ENCODE measurements around the gene GRIPAP1. TPM values are rescaled to one million over a fixed set of nuclear protein-coding genes. Genes with fewer than 3 reads are reported as not detected.
"Not testable (repeated sequence)": the region's sequence is repeated elsewhere in the genome, so short reads cannot be mapped to it uniquely, and the experiment has no call there.

Gene GRIPAP1
- total and polyA plus RNA-seq, 5 donors, result 20.6 to 34.1 (median 26.6) TPM

DNA sequence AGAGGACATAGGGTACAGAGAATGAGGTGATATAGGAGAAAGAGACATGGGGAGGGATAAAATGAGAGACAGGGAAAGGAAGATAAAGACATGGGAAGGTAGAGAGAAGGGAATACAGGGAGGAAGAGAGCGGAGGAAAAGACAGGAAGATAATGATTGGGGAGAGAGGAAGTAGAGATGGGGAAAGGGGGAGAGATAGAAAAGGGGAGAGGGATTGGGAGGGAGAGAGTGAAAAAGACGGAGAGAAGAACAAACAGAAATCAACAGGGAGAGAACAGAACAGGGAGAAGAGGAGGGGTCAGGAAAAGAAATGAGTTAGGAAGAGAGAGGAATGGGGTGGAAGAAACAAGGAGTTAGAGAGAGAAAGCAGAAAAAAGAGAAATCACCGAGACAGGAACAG, 4.6 kb downstream of the GRIPAP1 start:
- intact Hi-C loops (cut with DNase I), result no loop called here
- DNase-seq, result no peak
- Histone ChIP-seq H3K27ac (ENCODE audit: low read length) (no peak overlapping the region), H3K27me3 (ENCODE audit: control insufficient read depth, insufficient read depth) (no peaks in the 10 kb centered on the region), H3K9me3 (ENCODE audit: control insufficient read depth, low read length) (no peaks in the 10 kb centered on the region), H3K4me1 (ENCODE audit: control insufficient read depth, insufficient read depth, low read length) (no peaks in the 10 kb centered on the region), H3K4me3 (ENCODE audit: low read length) (no peak overlapping the region)
- ATAC-seq, result no peak
- WGBS, result 89% methylated on average over 3 of the region's 3 CpGs

DNA sequence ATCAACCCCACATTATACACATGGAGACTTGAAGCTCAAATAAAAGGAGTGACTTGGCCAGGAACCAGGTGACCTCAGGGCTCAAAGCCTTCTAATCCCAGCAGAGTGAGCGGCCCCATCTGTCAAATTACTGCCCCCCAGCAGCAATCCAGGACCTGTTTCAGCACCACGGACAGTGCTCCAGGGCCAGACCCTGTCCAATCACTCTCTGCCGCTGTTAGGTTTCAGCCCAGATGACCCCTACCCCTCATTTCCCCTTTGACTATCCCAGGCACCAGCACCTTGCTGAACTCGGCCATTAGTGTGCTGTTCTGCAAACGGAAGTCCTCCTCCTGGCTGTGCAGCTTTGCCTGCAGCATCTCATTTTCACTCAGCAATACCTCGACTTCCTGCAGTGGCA, 5.1 kb downstream of the GRIPAP1 start:
- H3K27me3 ChIP-seq (ENCODE audit: control insufficient read depth, insufficient read depth), result no peaks in the 10 kb centered on the region
- H3K4me1 ChIP-seq (ENCODE audit: control insufficient read depth, insufficient read depth, low read length), result no peaks in the 10 kb centered on the region
- H3K27ac ChIP-seq (ENCODE audit: low read length), result no peak overlapping the region
- no peaks in the 10 kb centered on the region for H3K9me3 ChIP-seq (ENCODE audit: control insufficient read depth, low read length)
- intact Hi-C loops (cut with DNase I), result no loop called here
- WGBS, result 74% methylated on average over 6 of the region's 6 CpGs
- ATAC-seq (no peak), DNase-seq (no peak)
- H3K4me3 ChIP-seq (ENCODE audit: low read length), result no peak overlapping the region

DNA sequence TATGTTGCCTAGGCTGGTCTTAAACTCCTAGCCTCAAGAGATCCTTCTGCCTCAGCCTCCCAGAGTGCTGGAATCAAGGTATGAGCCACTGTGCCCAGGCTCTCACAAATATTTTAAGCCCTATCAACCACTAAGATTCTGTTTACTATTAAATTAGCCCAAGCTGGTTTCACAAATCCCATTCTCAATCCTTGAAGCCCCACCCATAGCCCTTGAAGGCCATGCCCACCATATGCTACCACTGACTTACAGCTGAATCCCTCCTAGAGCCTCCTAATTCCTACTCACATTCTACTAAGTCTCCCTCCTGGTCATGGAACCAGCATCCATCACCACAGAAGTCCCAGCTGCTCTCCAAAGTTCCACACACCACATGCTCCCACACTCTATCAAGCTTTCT, 9.7 kb downstream of the GRIPAP1 start:
- no peak overlapping the region for H3K4me3 ChIP-seq (ENCODE audit: low read length)
- H3K9me3 ChIP-seq (ENCODE audit: control insufficient read depth, low read length), result no peaks in the 10 kb centered on the region
- H3K27ac ChIP-seq (ENCODE audit: low read length), result no peak overlapping the region
- no peaks in the 10 kb centered on the region for H3K27me3 ChIP-seq (ENCODE audit: control insufficient read depth, insufficient read depth)
- no peak for DNase-seq
- no peak for ATAC-seq
- intact Hi-C loops (cut with DNase I), result no loop called here
- no peaks in the 10 kb centered on the region for H3K4me1 ChIP-seq (ENCODE audit: control insufficient read depth, insufficient read depth, low read length)

DNA sequence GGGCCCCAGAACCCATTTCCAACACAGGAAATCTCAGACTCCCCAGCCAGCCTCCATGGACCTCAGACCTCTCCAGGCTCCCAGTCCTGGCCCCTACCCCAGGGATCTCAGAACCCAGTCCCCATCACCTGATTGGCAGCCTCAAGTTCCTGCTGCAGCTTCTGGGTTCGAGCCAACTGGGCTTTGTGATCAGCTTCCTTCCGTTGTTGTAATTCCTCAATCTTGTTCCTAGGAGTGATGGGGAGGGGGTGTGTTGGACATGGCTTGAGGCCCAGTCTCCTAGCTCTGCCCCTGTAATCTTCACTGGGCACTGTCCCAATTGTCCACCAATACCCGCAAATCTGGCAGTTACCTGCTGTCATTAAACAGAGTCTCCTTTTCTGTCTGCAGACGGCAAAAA, 12.6 kb downstream of the GRIPAP1 start:
- 61% methylated on average over 4 of the region's 4 CpGs for WGBS
- intact Hi-C loops (cut with DNase I), result no loop called here
- DNase-seq, result peak in 2 of 3 donors; percentile 29 to 53
- Histone ChIP-seq H3K27me3 (ENCODE audit: control insufficient read depth, insufficient read depth) (no peaks in the 10 kb centered on the region), H3K4me3 (ENCODE audit: low read length) (no peak overlapping the region), H3K27ac (ENCODE audit: low read length) (no peak overlapping the region), H3K4me1 (ENCODE audit: control insufficient read depth, insufficient read depth, low read length) (no peaks in the 10 kb centered on the region), H3K9me3 (ENCODE audit: control insufficient read depth, low read length) (no peaks in the 10 kb centered on the region)
- ATAC-seq, result peak; percentile 47 to 73

DNA sequence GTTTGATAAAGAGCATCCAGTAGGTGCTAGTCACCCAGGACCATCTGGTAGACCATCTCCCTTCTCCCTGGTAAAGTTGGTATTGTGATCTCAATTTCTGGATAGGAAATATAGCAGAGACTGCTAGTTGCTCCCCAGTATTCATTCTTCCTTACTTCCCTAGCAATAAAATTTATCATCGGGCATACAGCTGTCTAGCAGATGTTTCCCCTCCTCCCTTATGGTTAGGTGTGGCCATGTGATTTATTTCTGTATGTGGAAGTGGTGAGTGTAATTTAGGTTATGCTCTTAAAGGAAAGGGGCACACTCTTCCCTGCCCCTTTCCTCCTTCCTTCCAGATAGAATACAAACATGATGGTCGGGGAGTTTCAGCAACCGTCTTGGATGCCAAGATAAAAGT, 18.2 kb downstream of the GRIPAP1 start:
- WGBS, result 82% methylated on average over 3 of the region's 3 CpGs
- Histone ChIP-seq H3K27ac (ENCODE audit: low read length) (no peak overlapping the region), H3K4me3 (ENCODE audit: low read length) (no peak overlapping the region), H3K9me3 (ENCODE audit: control insufficient read depth, low read length) (no peaks in the 10 kb centered on the region), H3K27me3 (ENCODE audit: control insufficient read depth, insufficient read depth) (no peaks in the 10 kb centered on the region), H3K4me1 (ENCODE audit: control insufficient read depth, insufficient read depth, low read length) (no peaks in the 10 kb centered on the region)
- ATAC-seq (no peak), DNase-seq (no peak)
- intact Hi-C loops (cut with DNase I), result no loop called here

DNA sequence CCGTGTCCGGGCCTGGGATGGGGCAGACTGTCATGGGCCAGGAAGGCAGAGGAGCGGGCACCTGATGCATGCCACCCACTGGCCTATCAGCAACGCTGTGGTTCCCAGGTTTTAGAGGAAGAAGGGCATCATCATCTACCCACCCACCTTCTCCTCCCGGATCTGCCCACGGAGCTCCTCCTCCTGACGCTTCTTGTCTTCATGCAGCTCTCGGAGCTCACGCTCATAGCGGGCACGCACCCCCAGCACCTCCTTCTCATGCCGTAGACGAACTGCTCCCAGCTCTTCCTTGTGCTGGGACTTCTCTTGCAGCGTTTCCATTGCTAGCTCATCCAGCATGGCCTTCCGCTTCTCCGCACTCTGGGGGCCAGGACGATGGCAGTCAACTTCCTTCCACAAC, 19.0 kb downstream of the GRIPAP1 start:
- H3K27me3 ChIP-seq (ENCODE audit: control insufficient read depth, insufficient read depth), result no peaks in the 10 kb centered on the region
- no peaks in the 10 kb centered on the region for H3K9me3 ChIP-seq (ENCODE audit: control insufficient read depth, low read length)
- no peak for DNase-seq
- no peak overlapping the region for H3K27ac ChIP-seq (ENCODE audit: low read length)
- H3K4me3 ChIP-seq (ENCODE audit: low read length), result no peak overlapping the region
- 89% methylated on average over 17 of the region's 17 CpGs for WGBS
- ATAC-seq, result no peak
- no peaks in the 10 kb centered on the region for H3K4me1 ChIP-seq (ENCODE audit: control insufficient read depth, insufficient read depth, low read length)
- intact Hi-C loops (cut with DNase I), result no loop called here

DNA sequence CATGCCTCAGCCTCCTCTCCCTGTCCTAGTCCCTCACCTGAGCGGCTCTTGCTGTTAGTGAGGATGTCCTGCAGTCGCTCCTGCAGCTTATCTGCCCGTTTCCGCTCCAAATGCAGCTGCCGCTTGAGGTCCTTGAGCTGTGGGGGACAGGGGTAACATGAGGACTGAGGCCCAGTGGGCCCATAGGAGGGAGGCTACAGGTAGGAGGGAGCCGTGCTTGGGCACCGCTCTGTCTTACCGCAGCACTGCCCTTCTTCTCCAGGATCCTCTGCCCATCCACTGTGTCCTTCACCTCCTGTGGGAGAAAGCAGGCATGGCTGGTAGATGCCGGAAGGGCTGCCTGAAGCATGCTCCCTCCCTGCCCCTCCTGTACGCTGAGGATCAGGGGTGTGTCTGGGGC, 20.9 kb downstream of the GRIPAP1 start:
- no peaks in the 10 kb centered on the region for H3K4me1 ChIP-seq (ENCODE audit: control insufficient read depth, insufficient read depth, low read length)
- H3K4me3 ChIP-seq (ENCODE audit: low read length), result no peak overlapping the region
- ATAC-seq (peak in 1 of 2 donors; percentile 20), DNase-seq (no peak)
- no peaks in the 10 kb centered on the region for H3K9me3 ChIP-seq (ENCODE audit: control insufficient read depth, low read length)
- H3K27ac ChIP-seq (ENCODE audit: low read length), result no peak overlapping the region
- no peaks in the 10 kb centered on the region for H3K27me3 ChIP-seq (ENCODE audit: control insufficient read depth, insufficient read depth)
- WGBS, result 86% methylated on average over 10 of the region's 10 CpGs
- intact Hi-C loops (cut with DNase I), result no loop called here

DNA sequence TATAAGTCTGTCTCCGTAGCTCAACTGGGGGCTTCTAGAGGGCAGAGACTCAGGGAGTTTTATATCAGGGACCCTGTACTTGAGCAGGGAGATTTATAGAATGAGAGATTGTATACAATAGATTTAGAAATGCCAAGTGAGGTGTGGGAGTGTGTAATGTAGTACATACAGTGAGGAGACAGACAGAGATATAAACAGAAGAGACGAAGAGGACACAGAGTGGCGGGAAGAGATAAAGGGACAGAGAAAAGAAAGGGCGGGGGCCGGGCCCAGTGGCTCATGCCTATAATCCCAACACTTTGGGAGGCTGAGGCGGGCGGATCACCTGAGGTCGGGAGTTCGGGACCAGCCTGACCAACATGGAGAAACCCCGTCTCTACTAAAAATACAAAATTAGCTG, 21.7 kb downstream of the GRIPAP1 start:
- intact Hi-C loops (cut with DNase I); DNase-seq; ATAC-seq; H3K27me3 ChIP-seq (ENCODE audit: control insufficient read depth, insufficient read depth); H3K27ac ChIP-seq (ENCODE audit: low read length); H3K9me3 ChIP-seq (ENCODE audit: control insufficient read depth, low read length); H3K4me3 ChIP-seq (ENCODE audit: low read length); H3K4me1 ChIP-seq (ENCODE audit: control insufficient read depth, insufficient read depth, low read length): not testable (repeated sequence)
- 91% methylated on average over 5 of the region's 10 CpGs for WGBS

DNA sequence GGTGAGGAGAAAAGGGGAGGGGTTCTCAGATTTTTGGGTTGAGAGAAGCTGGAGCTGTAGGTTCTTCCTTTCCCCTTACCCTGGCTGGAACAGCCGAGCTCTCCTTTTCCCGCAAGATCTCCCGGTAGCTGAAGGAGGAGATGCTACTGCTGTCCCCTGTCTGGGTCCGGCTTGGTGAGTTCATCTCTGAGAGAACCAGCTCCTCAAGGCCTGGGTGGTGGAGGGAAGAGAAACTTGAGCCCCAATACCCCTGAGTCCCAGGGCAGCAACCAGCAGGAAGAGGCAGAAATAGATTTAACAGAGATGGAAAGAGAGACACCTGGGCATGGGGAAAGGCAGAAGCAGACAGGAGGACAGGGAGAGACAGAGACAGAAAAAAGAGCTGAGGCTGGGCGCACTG, 23.8 kb downstream of the GRIPAP1 start:
- DNase-seq (no peak), ATAC-seq (no peak)
- WGBS, result 92% methylated on average over 5 of the region's 5 CpGs
- Histone ChIP-seq H3K4me3 (ENCODE audit: low read length) (no peak overlapping the region), H3K27ac (ENCODE audit: low read length) (no peak overlapping the region), H3K9me3 (ENCODE audit: control insufficient read depth, low read length) (no peaks in the 10 kb centered on the region), H3K27me3 (ENCODE audit: control insufficient read depth, insufficient read depth) (no peaks in the 10 kb centered on the region), H3K4me1 (ENCODE audit: control insufficient read depth, insufficient read depth, low read length) (no peaks in the 10 kb centered on the region)
- intact Hi-C loops (cut with DNase I), result no loop called here

DNA sequence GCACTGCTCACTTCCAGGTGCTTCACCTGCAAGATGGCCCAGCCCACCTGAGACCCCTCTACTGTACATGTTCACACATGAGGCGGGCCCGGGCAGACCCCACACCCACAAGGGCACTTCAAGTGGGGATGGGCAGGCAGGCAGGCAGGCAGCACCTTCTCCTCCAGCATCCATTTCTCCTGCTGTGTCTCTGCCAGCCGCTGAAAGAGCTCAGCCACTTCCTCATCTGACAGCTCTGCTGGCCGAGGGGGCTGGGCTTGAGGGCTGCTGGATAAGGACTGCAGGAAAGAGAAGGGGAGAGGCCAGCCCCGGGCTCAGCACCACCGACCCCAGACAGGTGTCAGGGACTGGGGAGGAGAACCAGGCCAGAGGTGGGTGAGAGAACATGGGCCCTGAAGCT, 26.0 kb downstream of the GRIPAP1 start:
- 56% methylated on average over 6 of the region's 6 CpGs for WGBS
- no peaks in the 10 kb centered on the region for H3K4me1 ChIP-seq (ENCODE audit: control insufficient read depth, insufficient read depth, low read length)
- H3K4me3 ChIP-seq (ENCODE audit: low read length), result no peak overlapping the region
- H3K9me3 ChIP-seq (ENCODE audit: control insufficient read depth, low read length), result no peaks in the 10 kb centered on the region
- ATAC-seq (no peak), DNase-seq (no peak)
- intact Hi-C loops (cut with DNase I), result no loop called here
- H3K27me3 ChIP-seq (ENCODE audit: control insufficient read depth, insufficient read depth), result no peaks in the 10 kb centered on the region
- H3K27ac ChIP-seq (ENCODE audit: low read length), result no peak overlapping the region

DNA sequence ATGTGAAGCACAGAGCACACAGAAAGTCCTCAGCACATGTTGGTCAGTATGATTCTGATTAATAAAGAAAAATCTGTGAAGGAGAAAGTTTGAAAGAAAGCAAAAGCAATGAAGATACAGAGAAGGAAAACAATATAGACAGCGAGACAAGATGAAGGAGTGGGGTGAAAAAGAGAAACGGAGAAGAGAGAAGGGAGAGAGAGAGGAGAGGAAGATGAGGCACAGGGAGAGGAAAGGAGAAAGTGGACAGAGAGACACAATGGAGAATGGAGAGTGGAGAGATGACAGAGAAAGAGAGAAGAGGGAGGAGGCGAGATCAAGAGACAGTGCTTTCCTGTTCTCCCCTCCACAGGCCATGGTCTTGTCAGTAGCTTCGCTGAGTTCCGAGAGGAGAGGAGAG, 26.5 kb downstream of the GRIPAP1 start:
- no peak overlapping the region for H3K27ac ChIP-seq (ENCODE audit: low read length)
- intact Hi-C loops (cut with DNase I), result no loop called here
- H3K9me3 ChIP-seq (ENCODE audit: control insufficient read depth, low read length), result no peaks in the 10 kb centered on the region
- no peak overlapping the region for H3K4me3 ChIP-seq (ENCODE audit: low read length)
- no peak for ATAC-seq
- DNase-seq, result no peak
- WGBS, result 92% methylated on average over 5 of the region's 5 CpGs
- H3K4me1 ChIP-seq (ENCODE audit: control insufficient read depth, insufficient read depth, low read length), result no peaks in the 10 kb centered on the region
- no peaks in the 10 kb centered on the region for H3K27me3 ChIP-seq (ENCODE audit: control insufficient read depth, insufficient read depth)

DNA sequence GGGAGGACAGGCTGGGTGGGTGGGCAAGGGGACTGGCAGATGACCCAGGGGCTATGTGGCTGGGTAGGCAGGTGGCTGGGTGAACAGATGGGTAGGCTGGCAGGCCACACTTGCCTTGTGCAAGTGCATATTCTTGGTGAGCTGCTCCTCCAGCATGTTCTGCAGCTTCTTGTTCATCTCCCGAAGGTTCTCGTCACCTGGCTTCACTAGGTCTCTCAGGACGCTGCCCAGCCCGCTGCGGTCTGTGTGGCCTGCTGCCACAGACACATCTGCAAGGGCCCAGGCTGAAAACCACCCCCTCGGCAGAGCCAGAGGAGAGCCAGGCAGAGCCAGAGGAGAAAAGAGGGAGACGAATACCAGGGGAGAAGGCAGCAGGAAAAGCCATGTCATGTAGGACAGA, 27.0 kb downstream of the GRIPAP1 start:
- DNase-seq, result no peak
- Histone ChIP-seq H3K4me1 (ENCODE audit: control insufficient read depth, insufficient read depth, low read length) (no peaks in the 10 kb centered on the region), H3K4me3 (ENCODE audit: low read length) (no peak overlapping the region), H3K9me3 (ENCODE audit: control insufficient read depth, low read length) (no peaks in the 10 kb centered on the region), H3K27ac (ENCODE audit: low read length) (no peak overlapping the region), H3K27me3 (ENCODE audit: control insufficient read depth, insufficient read depth) (no peaks in the 10 kb centered on the region)
- intact Hi-C loops (cut with DNase I), result no loop called here
- WGBS, result 79% methylated on average over 7 of the region's 7 CpGs
- no peak for ATAC-seq
